Right lobe of liver (tissue), 6 donors: Measurements from ENCODE around the gene LHX5. TPM values are rescaled to one million over a fixed set of nuclear protein-coding genes. Genes with fewer than 3 reads are reported as not detected.

ENCODE experiments used
- ATAC-seq, 4 donors: fragments of 200-7000 bp; cut with Tn5 transposase; one replicate each; pipeline ENCODE4 v1.9.1; 2020; ENCODE audit warnings: mild to moderate bottlenecking in 4 of 4, moderate library complexity in 4 of 4
- DNase-seq, 3 donors: peaks; one replicate each; pipeline ENCODE4 v3.0.0-alpha.2; 2020
- H3K27ac ChIP-seq, 3 donors: fragments of 200-600 bp; one replicate each; pipeline ENCODE4 v1.8.0; 2022
- H3K27me3 ChIP-seq, 2 donors: fragments of 200-600 bp; one replicate each; pipeline ENCODE4 v1.8.0; 2022
- H3K36me3 ChIP-seq, 4 donors: fragments of 200-600 bp; sonication (generic) in 1 of 4; one replicate each; pipeline versions ENCODE4 v1.5.1 to v1.8.0; 2017 to 2022; ENCODE audit warnings: control low read depth in 1 of 4
- H3K4me1 ChIP-seq, 4 donors: fragments of 200-600 bp; sonication (generic) in 1 of 4; one replicate each; pipeline versions ENCODE4 v1.5.1 to v1.8.0; 2017 to 2022; ENCODE audit warnings: control low read depth in 1 of 4
- H3K4me3 ChIP-seq, 3 donors: fragments of 200-600 bp; one replicate each; pipeline ENCODE4 v1.8.0; 2022
- H3K9me3 ChIP-seq, 4 donors: fragments of 200-600 bp; sonication (generic) in 1 of 4; one replicate each; pipeline versions ENCODE4 v1.5.1 to v1.8.0; 2017 to 2022; ENCODE audit warnings: control low read depth in 1 of 4
- CTCF ChIP-seq, 4 donors: fragments of 200-600 bp in 3 of 4; fragments of 450-650 bp in 1 of 4; IDR thresholded peaks; one replicate each; pipeline versions ENCODE4 v1.5.1 to v1.8.0; 2016 to 2022; ENCODE audit warnings: antibody characterized with exemption in 4 of 4, mild to moderate bottlenecking in 2 of 4
- POLR2A ChIP-seq: fragments of 450-650 bp; IDR thresholded peaks from one replicate; pipeline ENCODE4 v1.6.1; 2017; ENCODE audit warnings: antibody characterized with exemption, mild to moderate bottlenecking
- whole genome bisulfite sequencing: methylation state at CpG from one replicate; pipeline ENCODE4 v1.1.6; 2018; ENCODE audit warnings: low coverage, low lambda C conversion rate; ENCODE audit not compliant: insufficient coverage; ENCODE audit errors: missing lambda C conversion rate; 5-methylcytosine and 5-hydroxymethylcytosine counted together
- intact Hi-C, 2 donors: fragments of 100-400 bp; cut with DNase I; formaldehyde crosslinking; loops; one replicate each; pipeline versions ENCODE4 v1.11.2 to v1.14.1; 2022
- total RNA-seq, 6 experiments: library from RNA; depleted of rRNA in 2 of 6; stranded (reverse); fragments of >200 nt in 2 of 6; fragmentation: NEBNext Ultra II Directional in 3 of 6; extraction: Animal tissue kit (Norgen Biotek cat#: 25700) in 3 of 6; gene quantifications; one replicate each; pipeline versions ENCODE4 v1.1.0 to v1.2.4, GENCODE V29; 2016 to 2023
- donor health status: DM: no; HTN: yes; CAD: no.
- donor health status: DM: no; HTN: no; CAD: no.
- donor health status: DM: no; HTN: no; CAD: no.
- donor health status: DM: no; HTN: yes; CAD: no.
- donor health status: DM: no; HTN: yes; CAD: no.

The LHX5 gene
- total RNA-seq, 6 experiments from 2014 or later, result not detected

- intact Hi-C loops, result loop anchor here (10.0 kb wide), 1 partner anchor 453 kb away; no protein-coding TSS in a partner anchor
- H3K36me3 ChIP-seq, result no peaks in the 10 kb centered on the region
- H3K27ac ChIP-seq, result no peak overlapping the region
- 7% methylated on average over 25 of the region's 25 CpGs for WGBS
- peaks cover 0 to 12% (median 0%) of the 10 kb centered on the region in 4 donors for H3K4me1 ChIP-seq
- peak; percentile 85 to 92 (median 90) for ATAC-seq
- H3K4me3 ChIP-seq, result no peak overlapping the region
- peaks cover 8 to 34% of the 10 kb centered on the region in 2 donors for H3K27me3 ChIP-seq
- H3K9me3 ChIP-seq, result no peaks in the 10 kb centered on the region
- peak; percentile 74 to 84 (median 77) for DNase-seq
- TF ChIP-seq POLR2A (no peak), CTCF (IDR thresholded peaks at IDR 0.05) (peak; percentile 57 to 90 (median 88))
These were observed 9.4 kb downstream of the LHX5 start for GRCh38 chr12:113462117-113462774.

GRCh38 chr12:113461666-113462065 is 10.0 kb downstream of the LHX5 start:
- Histone ChIP-seq H3K27me3 (peaks cover 8 to 29% of the 10 kb centered on the region in 2 donors), H3K27ac (no peak overlapping the region), H3K36me3 (no peaks in the 10 kb centered on the region), H3K9me3 (no peaks in the 10 kb centered on the region), H3K4me1 (peaks cover 0 to 7% (median 0%) of the 10 kb centered on the region in 4 donors), H3K4me3 (no peak overlapping the region)
- DNase-seq (no peak), ATAC-seq (peak; percentile 36 to 62 (median 58))
- intact Hi-C loops, result loop anchor here (10.0 kb wide), 1 partner anchor 453 kb away; no protein-coding TSS in a partner anchor
- 17% methylated on average over 5 of the region's 5 CpGs for WGBS
- TF ChIP-seq CTCF (IDR thresholded peaks at IDR 0.05) (peak; percentile 19 to 43 (median 28)), POLR2A (no peak)

DNA sequence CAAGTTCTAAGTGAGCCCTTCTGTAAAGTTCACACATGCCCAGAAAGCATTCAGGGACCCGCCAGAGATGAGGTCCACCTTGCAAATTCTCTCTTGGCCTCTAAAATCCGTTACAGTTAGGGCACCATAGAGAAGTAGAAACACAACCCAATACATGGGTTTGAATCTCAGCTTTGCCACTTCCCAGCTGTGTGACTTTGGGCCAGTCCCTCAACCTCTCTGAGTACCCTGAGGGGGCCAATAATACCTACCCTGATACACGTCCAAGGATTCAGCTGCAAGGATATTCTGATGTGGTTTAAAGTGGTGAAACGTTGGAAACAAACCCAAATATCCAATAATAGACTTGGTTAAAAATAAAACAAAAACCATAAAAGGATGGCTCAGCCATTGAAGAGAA is 11.7 kb downstream of the LHX5 start:
- 22% methylated on average over 4 of the region's 4 CpGs for WGBS
- DNase-seq, result no peak
- Histone ChIP-seq H3K4me1 (peaks cover 0 to 7% (median 0%) of the 10 kb centered on the region in 4 donors), H3K27ac (no peak overlapping the region), H3K4me3 (no peak overlapping the region), H3K36me3 (no peaks in the 10 kb centered on the region), H3K27me3 (peaks cover 8 to 24% of the 10 kb centered on the region in 2 donors), H3K9me3 (no peaks in the 10 kb centered on the region)
- TF ChIP-seq POLR2A (no peak), CTCF (IDR thresholded peaks at IDR 0.05) (no peak)
- no peak for ATAC-seq
- intact Hi-C loops, result loop anchor here (10.0 kb wide), 1 partner anchor 455 kb away; no protein-coding TSS in a partner anchor

DNA sequence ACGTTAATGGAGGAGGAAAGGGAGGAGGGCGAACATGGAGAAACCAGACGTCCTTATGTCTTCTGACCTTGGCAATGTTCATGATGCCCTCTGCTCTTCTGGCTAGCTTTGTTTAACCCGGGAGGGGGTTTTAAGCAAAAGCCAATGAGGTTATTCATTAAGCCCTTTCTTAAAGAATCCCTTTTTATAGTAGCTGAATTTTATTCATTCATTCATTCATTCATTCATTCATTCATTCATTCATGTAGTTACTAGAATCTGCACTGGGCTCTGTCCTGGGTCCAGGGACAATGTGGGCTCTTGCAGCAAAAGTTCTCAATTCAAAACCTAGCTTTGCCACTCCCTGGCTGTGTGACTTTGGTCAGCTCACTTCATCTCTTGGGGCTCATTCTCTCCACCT is 14.0 kb downstream of the LHX5 start:
- ATAC-seq (no peak), DNase-seq (no peak)
- 21% methylated on average over 4 of the region's 4 CpGs for WGBS
- TF ChIP-seq POLR2A (no peak), CTCF (IDR thresholded peaks at IDR 0.05) (no peak)
- Histone ChIP-seq H3K4me1 (peaks cover 0 to under 1% (median 0%) of the 10 kb centered on the region in 4 donors), H3K4me3 (no peak overlapping the region), H3K9me3 (no peaks in the 10 kb centered on the region), H3K27me3 (peaks cover 0 to 10% of the 10 kb centered on the region in 2 donors), H3K36me3 (no peaks in the 10 kb centered on the region), H3K27ac (no peak overlapping the region)
- intact Hi-C loops, result no loop called here
